Progenitor cell of endocrine pancreas (in vitro differentiated cells): Measurements from ENCODE around the gene EBF3. TPM values are rescaled to one million over a fixed set of nuclear protein-coding genes. Genes with fewer than 3 reads are reported as not detected.

Source experiments
- DNase-seq: peaks from one replicate; pipeline ENCODE4 v3.0.0; 2021; ENCODE audit warnings: low spot score; ENCODE audit not compliant: unreplicated experiment
- H3K27ac Mint-ChIP-seq: 2 replicates; pipeline ENCODE4 v1.8.0; 2021; ENCODE audit warnings: mild to moderate bottlenecking, moderate library complexity, mixed read lengths
- H3K27me3 Mint-ChIP-seq: 2 replicates; pipeline ENCODE4 v1.8.0; 2021; ENCODE audit warnings: mixed read lengths
- H3K36me3 Mint-ChIP-seq: 2 replicates; pipeline ENCODE4 v1.8.0; 2022; ENCODE audit warnings: mixed read lengths; ENCODE audit not compliant: insufficient read depth
- H3K4me1 Mint-ChIP-seq: 2 replicates; pipeline ENCODE4 v1.8.0; 2021; ENCODE audit warnings: low read depth, mixed read lengths
- H3K4me3 Mint-ChIP-seq: 2 replicates; pipeline ENCODE4 v1.8.0; 2021; ENCODE audit warnings: low read depth, mild to moderate bottlenecking, moderate library complexity, mixed read lengths
- H3K9me3 Mint-ChIP-seq: 2 replicates; pipeline ENCODE4 v1.8.0; 2021; ENCODE audit warnings: low read depth, mixed read lengths
- total RNA-seq: library from RNA; stranded (reverse); gene quantifications from 2 replicates; pipeline ENCODE4 v1.2.1, GENCODE V29; 2021
- TF ChIP-seq, protein P1 (sequence below): fragments of 200-600 bp; sonication (generic); IDR thresholded peaks from one replicate; pipeline ENCODE4 v1.5.0; 2021; ENCODE audit warnings: antibody characterized with exemption, mild to moderate bottlenecking; ENCODE audit not compliant: unreplicated experiment

Gene EBF3
- total RNA-seq, 1 donor from 2014 or later, result 0.19 TPM

- H3K27ac Mint-ChIP-seq, result no peak overlapping the region
These were observed 4.2 kb upstream of the EBF3 start for GRCh38 chr10:129968020-129968852.

DNA sequence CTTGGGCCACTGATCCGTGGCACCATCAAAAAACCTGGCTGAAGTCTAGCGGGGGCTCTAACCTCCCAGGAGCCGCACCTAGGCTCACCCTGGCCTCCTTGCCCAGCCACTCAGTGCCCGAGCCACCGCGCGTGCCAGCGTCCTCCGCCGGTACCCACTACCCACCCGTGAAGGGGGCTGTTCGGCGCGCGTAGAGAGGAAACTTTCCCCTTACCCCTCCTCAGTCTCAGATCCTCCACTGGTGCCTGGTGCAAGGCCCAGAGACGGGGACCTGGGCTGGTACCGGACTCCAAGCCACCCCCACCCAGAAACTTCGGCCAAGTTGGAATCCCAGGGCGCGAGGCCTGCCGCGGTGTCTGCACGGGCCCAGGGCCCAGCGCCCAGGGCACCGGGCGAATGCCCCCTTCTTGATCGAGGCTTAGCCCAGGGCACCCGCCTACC is 3.5 kb upstream of the EBF3 start:
- H3K9me3 Mint-ChIP-seq, result no peaks in the 10 kb centered on the region
- H3K4me1 Mint-ChIP-seq, result peaks cover 16% of the 10 kb centered on the region
- H3K27me3 Mint-ChIP-seq, result peaks cover 68% of the 10 kb centered on the region
- no peaks in the 10 kb centered on the region for H3K36me3 Mint-ChIP-seq
- H3K4me3 Mint-ChIP-seq, result no peak overlapping the region
- no peak for DNase-seq
- no peak overlapping the region for H3K27ac Mint-ChIP-seq
- TF ChIP-seq, protein P1, sequence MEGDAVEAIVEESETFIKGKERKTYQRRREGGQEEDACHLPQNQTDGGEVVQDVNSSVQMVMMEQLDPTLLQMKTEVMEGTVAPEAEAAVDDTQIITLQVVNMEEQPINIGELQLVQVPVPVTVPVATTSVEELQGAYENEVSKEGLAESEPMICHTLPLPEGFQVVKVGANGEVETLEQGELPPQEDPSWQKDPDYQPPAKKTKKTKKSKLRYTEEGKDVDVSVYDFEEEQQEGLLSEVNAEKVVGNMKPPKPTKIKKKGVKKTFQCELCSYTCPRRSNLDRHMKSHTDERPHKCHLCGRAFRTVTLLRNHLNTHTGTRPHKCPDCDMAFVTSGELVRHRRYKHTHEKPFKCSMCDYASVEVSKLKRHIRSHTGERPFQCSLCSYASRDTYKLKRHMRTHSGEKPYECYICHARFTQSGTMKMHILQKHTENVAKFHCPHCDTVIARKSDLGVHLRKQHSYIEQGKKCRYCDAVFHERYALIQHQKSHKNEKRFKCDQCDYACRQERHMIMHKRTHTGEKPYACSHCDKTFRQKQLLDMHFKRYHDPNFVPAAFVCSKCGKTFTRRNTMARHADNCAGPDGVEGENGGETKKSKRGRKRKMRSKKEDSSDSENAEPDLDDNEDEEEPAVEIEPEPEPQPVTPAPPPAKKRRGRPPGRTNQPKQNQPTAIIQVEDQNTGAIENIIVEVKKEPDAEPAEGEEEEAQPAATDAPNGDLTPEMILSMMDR, result no peak

More at GRCh38 chr10:129968020-129968852, 4.2 kb upstream of the EBF3 start:
- Mint-ChIP-seq H3K4me3 (no peak overlapping the region), H3K9me3 (no peaks in the 10 kb centered on the region), H3K36me3 (no peaks in the 10 kb centered on the region), H3K27me3 (peaks cover 63% of the 10 kb centered on the region), H3K4me1 (peaks cover 12% of the 10 kb centered on the region)
- no peak for DNase-seq
- TF ChIP-seq, protein P1, result no peak

- no peak overlapping the region for H3K27ac Mint-ChIP-seq
- H3K36me3 Mint-ChIP-seq, result no peaks in the 10 kb centered on the region
- no peaks in the 10 kb centered on the region for H3K9me3 Mint-ChIP-seq
- H3K27me3 Mint-ChIP-seq, result peaks cover 70% of the 10 kb centered on the region
- H3K4me3 Mint-ChIP-seq, result no peak overlapping the region
- DNase-seq, result no peak
- H3K4me1 Mint-ChIP-seq, result peaks cover 18% of the 10 kb centered on the region
- TF ChIP-seq, protein P1, result no peak
These were observed 3.0 kb upstream of the EBF3 start for GRCh38 chr10:129966889-129967578.

- peaks cover 14% of the 10 kb centered on the region for H3K4me1 Mint-ChIP-seq
- TF ChIP-seq, protein P1, result no peak
- DNase-seq, result no peak
- no peak overlapping the region for H3K4me3 Mint-ChIP-seq
- H3K27ac Mint-ChIP-seq, result no peak overlapping the region
- no peaks in the 10 kb centered on the region for H3K9me3 Mint-ChIP-seq
- H3K27me3 Mint-ChIP-seq, result peaks cover 72% of the 10 kb centered on the region
- H3K36me3 Mint-ChIP-seq, result no peaks in the 10 kb centered on the region
These were observed 2.4 kb upstream of the EBF3 start for GRCh38 chr10:129966370-129966888.

- Mint-ChIP-seq H3K27me3 (peaks cover 75% of the 10 kb centered on the region), H3K9me3 (no peaks in the 10 kb centered on the region), H3K4me1 (peaks cover 13% of the 10 kb centered on the region), H3K36me3 (no peaks in the 10 kb centered on the region), H3K4me3 (no peak overlapping the region), H3K27ac (peak overlapping the region; percentile 64)
- DNase-seq, result no peak
- TF ChIP-seq, protein P1, result no peak
These were observed 1.9 kb upstream of the EBF3 start for GRCh38 chr10:129965959-129966358.
